Activated CD4-positive, alpha-beta T cell treated with anti-CD3 and anti-CD28 coated beads for 24 hours (primary cell): ENCODE results near the gene APP.
"Not testable (repeated sequence)": the region's sequence is repeated elsewhere in the genome, so short reads cannot be mapped to it uniquely, and the experiment has no call there.

Source experiments
- DNase-seq, 2 donors: peaks; one replicate each; pipeline ENCODE4 v3.0.0-alpha.2; 2020; ENCODE audit warnings: low read depth in 2 of 2

APP gene

GRCh38 chr21:26020510-26020909 lies 150.1 kb downstream of the APP start:
- DNase-seq: no peak

GRCh38 chr21:26020081-26020480 lies 150.5 kb downstream of the APP start:
- DNase-seq: no peak

- no peak for DNase-seq
Measured at GRCh38 chr21:26019236-26019635, 151.3 kb downstream of the APP start.

GRCh38 chr21:26013970-26014369 lies 156.6 kb downstream of the APP start:
- no peak for DNase-seq

- not testable (repeated sequence) for DNase-seq
Measured at GRCh38 chr21:26012482-26012881, 158.1 kb downstream of the APP start.

- DNase-seq: no peak
Measured at GRCh38 chr21:26011292-26011940, 159.2 kb downstream of the APP start.

- no peak for DNase-seq
Measured at GRCh38 chr21:26007951-26008498, 162.5 kb downstream of the APP start.

GRCh38 chr21:26005464-26005863 lies 165.1 kb downstream of the APP start:
- DNase-seq: no peak

- DNase-seq: no peak
Measured at GRCh38 chr21:26003404-26003803, 167.2 kb downstream of the APP start.

- DNase-seq: no peak
Measured at GRCh38 chr21:26001356-26001755, 169.2 kb downstream of the APP start.

GRCh38 chr21:25999921-26000582 lies 170.5 kb downstream of the APP start:
- peak in 1 of 2 donors; percentile 10 for DNase-seq

GRCh38 chr21:25997788-25998611 lies 172.6 kb downstream of the APP start:
- DNase-seq: no peak

GRCh38 chr21:25995278-25995677 lies 175.3 kb downstream of the APP start:
- DNase-seq: no peak

- no peak for DNase-seq
Measured at GRCh38 chr21:25994758-25995163, 175.8 kb downstream of the APP start.

GRCh38 chr21:25988738-25989137 lies 181.8 kb downstream of the APP start:
- DNase-seq: no peak

GRCh38 chr21:25987531-25987930 lies 183.0 kb downstream of the APP start:
- DNase-seq: no peak

- no peak for DNase-seq
Measured at GRCh38 chr21:25986928-25987327, 183.6 kb downstream of the APP start.

GRCh38 chr21:25985990-25986389 lies 184.6 kb downstream of the APP start:
- no peak for DNase-seq

GRCh38 chr21:25984538-25984937 lies 186.0 kb downstream of the APP start:
- no peak for DNase-seq

GRCh38 chr21:25983745-25984144 lies 186.8 kb downstream of the APP start:
- DNase-seq: no peak

- no peak for DNase-seq
Measured at GRCh38 chr21:25980710-25981109, 189.9 kb downstream of the APP start.

GRCh38 chr21:25979845-25980616 lies 190.5 kb downstream of the APP start:
- DNase-seq: no peak
